ENCODE data around the gene KIF21A. TPM values are rescaled to one million over a fixed set of nuclear protein-coding genes. Genes with fewer than 3 reads are reported as not detected.
A peak's percentile ranks its signal among the peaks of the same experiment; 100 is the strongest.

KIF21A gene
- total RNA-seq, 6 experiments from 2014 or later, result 18.4 to 32.9 (median 27.8) TPM

DNA sequence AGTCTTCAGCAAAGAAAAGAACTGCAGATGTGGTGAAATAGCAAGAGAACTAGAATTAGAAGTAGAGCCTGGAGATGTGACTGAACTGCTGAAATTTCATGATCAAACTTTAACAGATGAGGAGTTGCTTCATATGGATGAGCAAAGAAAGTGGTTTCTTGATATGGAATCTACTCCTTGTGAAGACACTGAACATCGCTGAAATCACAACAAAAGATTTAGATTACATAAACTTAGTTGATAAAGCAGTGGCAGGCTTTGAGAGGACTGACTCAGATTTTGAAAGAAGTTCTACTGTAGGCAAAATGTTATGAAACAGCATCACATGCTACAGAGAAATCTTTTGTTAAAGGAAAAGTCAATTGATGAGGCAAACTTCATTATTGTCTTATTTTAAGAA, 175.0 kb downstream of the KIF21A start:
- WGBS (ENCODE audit: insufficient coverage, low coverage, low lambda C conversion rate, missing lambda C conversion rate), result 50% methylated on average over 1 of the region's 1 CpG
- intact Hi-C loops (cut with DNase I), result no loop called here

DNA sequence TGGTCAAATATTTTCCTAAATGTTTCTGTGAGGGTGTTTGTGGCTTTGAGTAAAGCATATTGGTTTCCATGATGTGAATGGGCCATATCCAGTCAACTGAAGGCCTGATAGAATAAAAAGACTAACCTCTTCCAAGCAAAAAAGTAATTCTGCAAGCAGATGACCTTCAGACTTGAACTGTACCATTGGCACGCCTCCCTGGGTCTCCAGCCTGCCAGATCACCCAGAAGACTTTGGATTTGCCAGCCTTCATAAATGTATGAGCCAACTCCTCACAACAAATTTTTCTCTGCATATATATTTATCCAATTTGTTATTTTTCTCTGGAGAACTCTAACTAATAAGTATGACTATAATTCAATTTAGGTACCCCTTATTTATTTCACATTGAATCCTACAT, 190.3 kb downstream of the KIF21A start:
- DNase-seq (peak; percentile 38 to 79 (median 60)), ATAC-seq (peak; percentile 61 to 85 (median 70))
- H3K4me1 ChIP-seq, result no peaks in the 10 kb centered on the region
- H3K9me3 ChIP-seq, result no peaks in the 10 kb centered on the region
- no peak overlapping the region for H3K4me3 ChIP-seq
- no peak for TF ChIP-seq POLR2A (IDR thresholded peaks at IDR 0.05)
- TF ChIP-seq, protein P1, sequence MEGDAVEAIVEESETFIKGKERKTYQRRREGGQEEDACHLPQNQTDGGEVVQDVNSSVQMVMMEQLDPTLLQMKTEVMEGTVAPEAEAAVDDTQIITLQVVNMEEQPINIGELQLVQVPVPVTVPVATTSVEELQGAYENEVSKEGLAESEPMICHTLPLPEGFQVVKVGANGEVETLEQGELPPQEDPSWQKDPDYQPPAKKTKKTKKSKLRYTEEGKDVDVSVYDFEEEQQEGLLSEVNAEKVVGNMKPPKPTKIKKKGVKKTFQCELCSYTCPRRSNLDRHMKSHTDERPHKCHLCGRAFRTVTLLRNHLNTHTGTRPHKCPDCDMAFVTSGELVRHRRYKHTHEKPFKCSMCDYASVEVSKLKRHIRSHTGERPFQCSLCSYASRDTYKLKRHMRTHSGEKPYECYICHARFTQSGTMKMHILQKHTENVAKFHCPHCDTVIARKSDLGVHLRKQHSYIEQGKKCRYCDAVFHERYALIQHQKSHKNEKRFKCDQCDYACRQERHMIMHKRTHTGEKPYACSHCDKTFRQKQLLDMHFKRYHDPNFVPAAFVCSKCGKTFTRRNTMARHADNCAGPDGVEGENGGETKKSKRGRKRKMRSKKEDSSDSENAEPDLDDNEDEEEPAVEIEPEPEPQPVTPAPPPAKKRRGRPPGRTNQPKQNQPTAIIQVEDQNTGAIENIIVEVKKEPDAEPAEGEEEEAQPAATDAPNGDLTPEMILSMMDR (IDR thresholded peaks at IDR 0.05), result no peak
- no peak overlapping the region for H3K27ac ChIP-seq
- intact Hi-C loops (cut with DNase I), result no loop called here
- H3K27me3 ChIP-seq, result no peaks in the 10 kb centered on the region
- no peaks in the 10 kb centered on the region for H3K36me3 ChIP-seq
- 29% methylated on average over 1 of the region's 1 CpG for WGBS (ENCODE audit: insufficient coverage, low coverage, low lambda C conversion rate, missing lambda C conversion rate)

More for the DNA sequence above, 175.0 kb downstream of the KIF21A start:
- no peaks in the 10 kb centered on the region for H3K9me3 ChIP-seq
- ATAC-seq, result no peak
- no peak overlapping the region for H3K4me3 ChIP-seq
- no peak for TF ChIP-seq POLR2A (IDR thresholded peaks at IDR 0.05)
- TF ChIP-seq, protein P1 (IDR thresholded peaks at IDR 0.05), result no peak
- no peaks in the 10 kb centered on the region for H3K27me3 ChIP-seq
- H3K36me3 ChIP-seq, result no peaks in the 10 kb centered on the region
- H3K27ac ChIP-seq, result no peak overlapping the region
- no peaks in the 10 kb centered on the region for H3K4me1 ChIP-seq
- no peak for DNase-seq

Other genes with a start within 250 kb of the KIF21A start
- under 1 TPM in 4 of 6 experiments, not detected in 2; 0.05 to 0.25 (median 0.09) TPM for gene ABCD2, start 176.7 kb upstream of the KIF21A start, total RNA-seq